Panc1 (cell line): Measurements from ENCODE around the gene RNGTT. TPM values are rescaled to one million over a fixed set of nuclear protein-coding genes. Genes with fewer than 3 reads are reported as not detected.
A peak's percentile ranks its signal among the peaks of the same experiment; 100 is the strongest.

Experiments used
- ATAC-seq: fragments of 200-7000 bp; cut with Tn5 transposase; 2 replicates; pipeline ENCODE4 v1.9.1; 2020; ENCODE audit warnings: mild to moderate bottlenecking, moderate library complexity
- BruUV-seq: library from RNA; stranded (reverse); fragments of 400-500 nt; replicated peaks from 2 replicates; lab custom pipeline; 2021; lab: Mats Ljungman, UMichigan
- CTCF ChIA-PET: fragments of 300-600 bp; sonication (Branson Sonifier 250); formaldehyde crosslinking; loops from one replicate; lab custom pipeline; 2022; ENCODE audit warnings: antibody characterized with exemption; lab: Charles Lee
- POLR2A ChIA-PET: fragments of 300-600 bp; sonication (Branson Sonifier 250); formaldehyde crosslinking; loops from one replicate; lab custom pipeline; 2022; ENCODE audit warnings: antibody characterized with exemption; lab: Charles Lee
- DNase-seq: peaks from one replicate; pipeline ENCODE4 v3.0.0-alpha.2; 2010; ENCODE audit warnings: low read depth, low spot score
- H3K27ac ChIP-seq: 2 replicates; pipeline ENCODE4 v1.5.1; 2011; ENCODE audit warnings: mild to moderate bottlenecking, low read length, inconsistent platforms
- H3K27me3 ChIP-seq: fragments of 200-500 bp; sonication (Bioruptor generic); 2 replicates; pipeline ENCODE4 v1.6.0; 2014; ENCODE audit warnings: low read length, inconsistent platforms; ENCODE audit not compliant: control insufficient read depth, insufficient read depth
- H3K36me3 ChIP-seq: fragments of 200-500 bp; sonication (Bioruptor generic); 2 replicates; pipeline ENCODE4 v1.5.1; 2014; ENCODE audit warnings: inconsistent platforms, mild to moderate bottlenecking, low read length, moderate library complexity; ENCODE audit not compliant: control insufficient read depth, insufficient read depth
- H3K4me1 ChIP-seq: 2 replicates; pipeline ENCODE4 v1.5.1; 2011; ENCODE audit warnings: inconsistent platforms, mild to moderate bottlenecking, low read length, moderate library complexity; ENCODE audit not compliant: control insufficient read depth, insufficient read depth
- H3K4me3 ChIP-seq, 2 experiments: 2 replicates each; pipeline ENCODE4 v1.5.1; 2011 to 2012; ENCODE audit warnings: low read depth in 2 of 2, low read length in 2 of 2, mild to moderate bottlenecking in 2 of 2, inconsistent platforms in 1 of 2, moderate library complexity in 1 of 2
- H3K9me3 ChIP-seq: fragments of 200-500 bp; sonication (Bioruptor generic); 2 replicates; pipeline ENCODE4 v1.5.1; 2014; ENCODE audit warnings: low read depth, mild to moderate bottlenecking, inconsistent platforms, low read length, moderate library complexity; ENCODE audit not compliant: control insufficient read depth, insufficient read depth
- POLR2AphosphoS5 ChIP-seq: IDR thresholded peaks from 2 replicates; pipeline ENCODE4 v1.6.1; 2012; ENCODE audit warnings: mild to moderate bottlenecking, low read depth, low read length, moderate library complexity
- SIN3A ChIP-seq: IDR thresholded peaks from 2 replicates; pipeline ENCODE4 v1.6.1; 2012; ENCODE audit warnings: low read depth, mild to moderate bottlenecking, low read length, moderate library complexity, borderline replicate concordance; ENCODE audit not compliant: insufficient read depth
- TCF7L2 ChIP-seq: IDR thresholded peaks from 2 replicates; pipeline ENCODE4 v1.6.1; 2011; ENCODE audit warnings: mild to moderate bottlenecking, low read depth, low read length, inconsistent platforms
- in situ Hi-C: cut with HindIII; loops from 2 replicates; pipeline ENCODE4 v1.10.0; 2016; ENCODE audit warnings: low sequenced_read_pairs, low pct_unique_long_range_greater_than_20kb
- intact Hi-C: fragments of 100-400 bp; cut with micrococcal nuclease; formaldehyde crosslinking; loops from one replicate; pipeline ENCODE4 v1.10.0; 2022; ENCODE audit not compliant: unreplicated experiment
- total RNA-seq: library from RNA; stranded (reverse); gene quantifications from one replicate; pipeline ENCODE4 v1.2.1, GENCODE V29; 2021; ENCODE audit not compliant: unreplicated experiment
- TF ChIP-seq, protein P1 (sequence below): fragments of 450-650 bp; IDR thresholded peaks from 2 replicates; pipeline ENCODE4 v1.5.1; 2017; ENCODE audit warnings: mild to moderate bottlenecking
- TF ChIP-seq, protein P2 (sequence below), 2 experiments: IDR thresholded peaks; 2 replicates each; pipeline ENCODE4 v1.6.1; 2011 to 2012; ENCODE audit warnings: low read depth in 2 of 2, control low read depth in 1 of 2, low read length in 1 of 2, mild to moderate bottlenecking in 1 of 2, moderate library complexity in 1 of 2; ENCODE audit not compliant: insufficient read depth in 1 of 2

RNGTT gene
- total RNA-seq, 1 experiment from 2014 or later, result 21.2 TPM

DNA sequence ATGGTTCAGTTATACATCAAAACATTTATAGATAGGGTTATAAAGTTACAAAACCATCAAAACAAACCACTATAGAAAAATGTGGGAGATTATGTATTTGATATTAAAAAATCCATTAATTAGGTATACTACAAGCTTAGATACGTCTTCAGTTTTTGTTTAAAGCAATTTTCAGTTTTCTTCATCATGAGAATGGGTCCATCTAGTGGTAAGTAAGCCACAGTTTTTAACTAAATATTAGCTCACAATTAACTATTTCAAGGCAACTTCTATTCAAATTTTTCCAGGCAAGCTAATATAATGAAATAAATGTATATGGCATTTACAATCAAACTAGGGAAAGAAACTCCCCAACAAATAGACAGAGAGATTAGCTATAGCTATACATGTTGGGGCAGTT lies 44.4 kb downstream of the RNGTT start:
- DNase-seq, result no peak
- ATAC-seq, result no peak
- ChIA-PET CTCF (interaction anchor here (0.6 kb wide), 2 partner anchors 1090 to 1098 kb away, joined by 5 to 6 read pairs; no protein-coding TSS in a partner anchor), POLR2A (interaction anchor here (0.6 kb wide), 1 partner anchor 128 kb away, joined by 3 read pairs; no protein-coding TSS in a partner anchor)
- Histone ChIP-seq H3K27ac (no peak overlapping the region), H3K9me3 (no peaks in the 10 kb centered on the region), H3K27me3 (no peaks in the 10 kb centered on the region), H3K4me1 (no peaks in the 10 kb centered on the region), H3K4me3 (no peak overlapping the region), H3K36me3 (0 out of 2 replicates have a peak, but pooled peaks cover 2% of the 10 kb centered on the region)
- TF ChIP-seq, protein P1, sequence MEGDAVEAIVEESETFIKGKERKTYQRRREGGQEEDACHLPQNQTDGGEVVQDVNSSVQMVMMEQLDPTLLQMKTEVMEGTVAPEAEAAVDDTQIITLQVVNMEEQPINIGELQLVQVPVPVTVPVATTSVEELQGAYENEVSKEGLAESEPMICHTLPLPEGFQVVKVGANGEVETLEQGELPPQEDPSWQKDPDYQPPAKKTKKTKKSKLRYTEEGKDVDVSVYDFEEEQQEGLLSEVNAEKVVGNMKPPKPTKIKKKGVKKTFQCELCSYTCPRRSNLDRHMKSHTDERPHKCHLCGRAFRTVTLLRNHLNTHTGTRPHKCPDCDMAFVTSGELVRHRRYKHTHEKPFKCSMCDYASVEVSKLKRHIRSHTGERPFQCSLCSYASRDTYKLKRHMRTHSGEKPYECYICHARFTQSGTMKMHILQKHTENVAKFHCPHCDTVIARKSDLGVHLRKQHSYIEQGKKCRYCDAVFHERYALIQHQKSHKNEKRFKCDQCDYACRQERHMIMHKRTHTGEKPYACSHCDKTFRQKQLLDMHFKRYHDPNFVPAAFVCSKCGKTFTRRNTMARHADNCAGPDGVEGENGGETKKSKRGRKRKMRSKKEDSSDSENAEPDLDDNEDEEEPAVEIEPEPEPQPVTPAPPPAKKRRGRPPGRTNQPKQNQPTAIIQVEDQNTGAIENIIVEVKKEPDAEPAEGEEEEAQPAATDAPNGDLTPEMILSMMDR, result peak; percentile 22; the same call in 1 of the 2 replicates
- TF ChIP-seq SIN3A, result no peak
- intact Hi-C loops (no loop called here), in situ Hi-C loops (no loop called here)
- no TSS peak for BruUV-seq

DNA sequence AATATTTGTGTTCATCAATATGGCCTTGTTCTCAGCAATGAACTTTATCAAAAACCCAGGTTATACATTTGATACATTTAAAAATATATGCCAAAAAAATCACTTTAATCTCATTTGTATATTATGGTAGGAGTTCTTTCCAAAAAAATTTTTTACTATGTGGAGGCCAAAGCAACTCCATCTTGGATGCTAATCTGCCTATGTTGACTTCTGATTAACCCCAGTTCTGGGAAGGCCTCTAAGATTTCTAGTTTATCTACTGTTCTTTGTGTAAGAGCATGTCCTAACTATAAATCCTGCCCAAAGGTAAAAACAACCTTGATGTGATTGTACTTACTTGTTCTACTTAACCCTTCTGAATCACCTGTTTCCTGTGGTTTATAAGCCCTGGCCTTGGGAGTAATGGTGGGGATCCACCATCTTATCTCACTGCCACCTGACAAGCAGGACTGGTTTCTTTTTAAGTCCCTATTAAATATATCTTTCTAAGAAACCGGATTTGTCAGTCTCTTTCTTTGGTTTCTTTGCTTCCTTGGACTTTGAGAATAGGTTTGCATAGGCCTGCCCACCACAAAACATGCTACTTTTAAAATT lies 46.7 kb downstream of the RNGTT start:
- no peaks in the 10 kb centered on the region for H3K9me3 ChIP-seq
- H3K27me3 ChIP-seq, result no peaks in the 10 kb centered on the region
- no peak overlapping the region for H3K4me3 ChIP-seq
- H3K4me1 ChIP-seq, result no peaks in the 10 kb centered on the region
- ATAC-seq (no peak), DNase-seq (no peak)
- no peaks in the 10 kb centered on the region for H3K36me3 ChIP-seq
- no peak overlapping the region for H3K27ac ChIP-seq
- TF ChIP-seq, protein P1, result no peak
- TF ChIP-seq, protein P2, sequence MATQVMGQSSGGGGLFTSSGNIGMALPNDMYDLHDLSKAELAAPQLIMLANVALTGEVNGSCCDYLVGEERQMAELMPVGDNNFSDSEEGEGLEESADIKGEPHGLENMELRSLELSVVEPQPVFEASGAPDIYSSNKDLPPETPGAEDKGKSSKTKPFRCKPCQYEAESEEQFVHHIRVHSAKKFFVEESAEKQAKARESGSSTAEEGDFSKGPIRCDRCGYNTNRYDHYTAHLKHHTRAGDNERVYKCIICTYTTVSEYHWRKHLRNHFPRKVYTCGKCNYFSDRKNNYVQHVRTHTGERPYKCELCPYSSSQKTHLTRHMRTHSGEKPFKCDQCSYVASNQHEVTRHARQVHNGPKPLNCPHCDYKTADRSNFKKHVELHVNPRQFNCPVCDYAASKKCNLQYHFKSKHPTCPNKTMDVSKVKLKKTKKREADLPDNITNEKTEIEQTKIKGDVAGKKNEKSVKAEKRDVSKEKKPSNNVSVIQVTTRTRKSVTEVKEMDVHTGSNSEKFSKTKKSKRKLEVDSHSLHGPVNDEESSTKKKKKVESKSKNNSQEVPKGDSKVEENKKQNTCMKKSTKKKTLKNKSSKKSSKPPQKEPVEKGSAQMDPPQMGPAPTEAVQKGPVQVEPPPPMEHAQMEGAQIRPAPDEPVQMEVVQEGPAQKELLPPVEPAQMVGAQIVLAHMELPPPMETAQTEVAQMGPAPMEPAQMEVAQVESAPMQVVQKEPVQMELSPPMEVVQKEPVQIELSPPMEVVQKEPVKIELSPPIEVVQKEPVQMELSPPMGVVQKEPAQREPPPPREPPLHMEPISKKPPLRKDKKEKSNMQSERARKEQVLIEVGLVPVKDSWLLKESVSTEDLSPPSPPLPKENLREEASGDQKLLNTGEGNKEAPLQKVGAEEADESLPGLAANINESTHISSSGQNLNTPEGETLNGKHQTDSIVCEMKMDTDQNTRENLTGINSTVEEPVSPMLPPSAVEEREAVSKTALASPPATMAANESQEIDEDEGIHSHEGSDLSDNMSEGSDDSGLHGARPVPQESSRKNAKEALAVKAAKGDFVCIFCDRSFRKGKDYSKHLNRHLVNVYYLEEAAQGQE (IDR thresholded peaks at IDR 0.05; ENCODE audit: insufficient read depth in 1 of 2, low read depth in 2 of 2, low read length in 1 of 2), result no peak
- TF ChIP-seq SIN3A (no peak), TCF7L2 (no peak), POLR2AphosphoS5 (no peak)
- ChIA-PET POLR2A (no interaction called here), CTCF (no interaction called here)
- no TSS peak for BruUV-seq
- in situ Hi-C loops, result no loop called here
- intact Hi-C loops, result no loop called here
